Chondrocyte (in vitro differentiated cells): ENCODE measurements around the gene PON3. TPM values are rescaled to one million over a fixed set of nuclear protein-coding genes. Genes with fewer than 3 reads are reported as not detected.

Experiments
- DNase-seq: peaks from one replicate; pipeline ENCODE4 v3.0.0; 2021; ENCODE audit warnings: mixed read lengths, low spot score
- H3K27ac Mint-ChIP-seq: one replicate; pipeline ENCODE4 v1.8.0; 2021; ENCODE audit warnings: mild to moderate bottlenecking, moderate library complexity, mixed read lengths; ENCODE audit not compliant: unreplicated experiment
- H3K27me3 Mint-ChIP-seq: 2 replicates; pipeline ENCODE4 v1.8.0; 2021; ENCODE audit warnings: low read depth, mixed read lengths
- H3K36me3 Mint-ChIP-seq: 2 replicates; pipeline ENCODE4 v1.8.0; 2021; ENCODE audit warnings: low read depth, mixed read lengths
- H3K4me1 Mint-ChIP-seq: 2 replicates; pipeline ENCODE4 v1.8.0; 2021; ENCODE audit warnings: low read depth, mild to moderate bottlenecking, mixed read lengths
- H3K4me3 Mint-ChIP-seq: one replicate; pipeline ENCODE4 v1.8.0; 2021; ENCODE audit warnings: mild to moderate bottlenecking, moderate library complexity, mixed read lengths; ENCODE audit not compliant: unreplicated experiment
- H3K9me3 Mint-ChIP-seq: 2 replicates; pipeline ENCODE4 v1.8.0; 2021; ENCODE audit warnings: low read depth, mixed read lengths
- CTCF ChIP-seq: fragments of 200-600 bp; sonication (generic); IDR thresholded peaks from 2 replicates; pipeline ENCODE4 v1.5.0; 2021; ENCODE audit warnings: antibody characterized with exemption, mild to moderate bottlenecking, moderate library complexity
- total RNA-seq: library from RNA; stranded (reverse); gene quantifications from 3 replicates; pipeline ENCODE4 v1.2.1, GENCODE V29; 2021

The PON3 gene
- total RNA-seq, 1 donor from 2014 or later = not detected

- Mint-ChIP-seq H3K9me3 (no peaks in the 10 kb centered on the region), H3K36me3 (peaks cover 36% of the 10 kb centered on the region), H3K27ac (no peak overlapping the region), H3K4me3 (no peak overlapping the region), H3K27me3 (no peaks in the 10 kb centered on the region), H3K4me1 (peaks cover 13% of the 10 kb centered on the region)
- no peak for TF ChIP-seq CTCF
- no peak for DNase-seq
Observed at GRCh38 chr7:95411036-95411435, 14.9 kb upstream of the PON3 start.

- H3K9me3 Mint-ChIP-seq = no peaks in the 10 kb centered on the region
- peaks cover 7% of the 10 kb centered on the region for H3K4me1 Mint-ChIP-seq
- no peak for TF ChIP-seq CTCF
- H3K4me3 Mint-ChIP-seq = no peak overlapping the region
- no peak for DNase-seq
- no peaks in the 10 kb centered on the region for H3K27me3 Mint-ChIP-seq
- H3K27ac Mint-ChIP-seq = no peak overlapping the region
- H3K36me3 Mint-ChIP-seq = peaks cover 35% of the 10 kb centered on the region
Observed at GRCh38 chr7:95407751-95408150, 11.6 kb upstream of the PON3 start.

- Mint-ChIP-seq H3K27ac (no peak overlapping the region), H3K27me3 (no peaks in the 10 kb centered on the region), H3K4me3 (no peak overlapping the region), H3K9me3 (no peaks in the 10 kb centered on the region), H3K4me1 (no peaks in the 10 kb centered on the region), H3K36me3 (peaks cover 31% of the 10 kb centered on the region)
- no peak for DNase-seq
- TF ChIP-seq CTCF = no peak
Observed at GRCh38 chr7:95405800-95406199, 9.6 kb upstream of the PON3 start.

DNA sequence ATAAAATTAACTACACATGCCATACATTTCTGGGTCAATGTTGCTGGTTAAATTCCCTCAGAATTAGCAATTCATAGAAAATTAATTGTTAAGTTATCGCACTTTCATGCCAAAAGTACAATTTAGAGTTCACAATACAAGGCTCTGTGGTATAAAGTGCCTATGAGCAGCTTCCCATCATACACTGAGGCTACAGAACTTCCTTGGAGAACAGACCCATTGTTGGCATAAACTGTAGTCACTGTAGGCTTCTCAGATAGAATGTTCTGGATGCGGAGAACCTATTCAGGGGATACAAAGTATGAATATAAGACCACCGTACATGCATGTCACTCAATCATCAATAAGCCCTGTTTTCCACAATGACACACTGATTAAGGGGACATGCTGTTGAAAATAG, 9.0 kb upstream of the PON3 start:
- Mint-ChIP-seq H3K36me3 (peaks cover 25% of the 10 kb centered on the region), H3K9me3 (no peaks in the 10 kb centered on the region), H3K4me1 (no peaks in the 10 kb centered on the region), H3K4me3 (no peak overlapping the region), H3K27me3 (no peaks in the 10 kb centered on the region), H3K27ac (no peak overlapping the region)
- no peak for TF ChIP-seq CTCF
- DNase-seq = no peak

GRCh38 chr7:95404316-95404865, 8.2 kb upstream of the PON3 start:
- DNase-seq = no peak
- TF ChIP-seq CTCF = no peak
- Mint-ChIP-seq H3K27me3 (no peaks in the 10 kb centered on the region), H3K36me3 (peaks cover 22% of the 10 kb centered on the region), H3K4me1 (no peaks in the 10 kb centered on the region), H3K27ac (no peak overlapping the region), H3K9me3 (no peaks in the 10 kb centered on the region), H3K4me3 (no peak overlapping the region)
